HG02571 (cell line): Measurements from ENCODE around the gene PIK3C2G.

Experiments
- ATAC-seq: cut with Tn5 transposase; IDR thresholded peaks from one replicate; pipeline ENCODE4 v1.9.1; 2021; ENCODE audit warnings: mild to moderate bottlenecking, moderate library complexity; ENCODE audit not compliant: unreplicated experiment

The PIK3C2G gene

GRCh38 chr12:18411453-18411852 is 150.1 kb downstream of the PIK3C2G start:
- no peak for ATAC-seq

DNA sequence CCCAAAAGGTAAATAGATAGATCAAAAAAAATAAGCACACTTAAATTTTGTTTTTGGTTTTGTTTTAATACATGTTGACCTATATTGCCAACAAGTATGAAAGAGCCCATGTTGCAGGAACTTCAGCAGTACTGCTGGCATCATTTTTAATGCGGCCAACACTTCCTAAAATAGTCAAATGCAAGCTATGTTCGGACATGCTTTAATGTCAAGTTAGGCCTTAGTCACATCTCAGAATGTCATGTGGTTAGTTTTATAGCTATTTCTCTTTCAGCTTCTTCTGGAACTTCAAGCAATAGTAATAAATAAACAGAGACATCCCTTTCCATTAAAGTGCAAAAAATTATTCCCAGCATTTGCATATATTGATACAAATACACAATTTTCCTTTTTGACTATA is 153.4 kb downstream of the PIK3C2G start:
- no peak for ATAC-seq

GRCh38 chr12:18415227-18415626 is 153.9 kb downstream of the PIK3C2G start:
- no peak for ATAC-seq

GRCh38 chr12:18416412-18416811 is 155.1 kb downstream of the PIK3C2G start:
- no peak for ATAC-seq

DNA sequence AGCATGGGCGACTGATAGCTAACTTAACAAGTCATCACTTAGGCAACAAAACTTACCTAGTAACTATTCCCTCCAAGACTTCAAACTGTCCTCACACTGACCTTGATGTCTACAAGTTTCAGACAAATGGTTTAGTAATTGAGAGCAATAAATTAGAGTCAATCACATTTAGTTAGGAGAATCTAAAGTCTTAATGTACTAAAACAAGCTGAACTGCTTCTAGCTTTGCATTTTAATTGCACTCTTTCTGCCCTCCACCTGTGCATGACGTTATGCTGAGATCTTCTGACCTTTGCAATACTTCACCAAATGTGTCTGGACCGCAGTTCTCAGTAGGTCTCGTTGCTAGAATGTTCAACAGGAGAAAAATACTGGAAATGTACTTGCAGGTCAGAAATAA is 158.0 kb downstream of the PIK3C2G start:
- no peak for ATAC-seq

GRCh38 chr12:18421867-18422266 is 160.5 kb downstream of the PIK3C2G start:
- ATAC-seq: no peak

DNA sequence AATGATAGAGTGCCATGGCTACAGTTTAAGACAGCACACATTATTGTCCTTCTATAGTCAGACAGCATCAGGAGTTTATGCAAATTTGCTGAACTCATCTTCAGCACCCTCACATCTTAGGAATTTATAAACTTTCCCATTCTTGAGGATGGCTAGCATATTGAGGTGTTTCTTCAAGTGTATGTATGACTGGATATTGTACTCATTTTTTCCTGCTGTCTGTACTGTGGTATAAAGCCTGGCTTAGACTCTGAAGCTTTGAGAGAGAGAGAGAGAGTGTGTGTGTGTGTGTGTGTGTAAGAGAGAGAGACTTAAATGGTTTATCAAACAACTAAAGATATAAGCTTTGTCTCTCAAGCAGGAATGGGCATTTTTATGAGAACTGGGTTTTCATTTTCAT is 161.6 kb downstream of the PIK3C2G start:
- ATAC-seq: no peak

- ATAC-seq: no peak
Measured at GRCh38 chr12:18424857-18425256, 163.5 kb downstream of the PIK3C2G start.

GRCh38 chr12:18427520-18427919 is 166.2 kb downstream of the PIK3C2G start:
- ATAC-seq: no peak

DNA sequence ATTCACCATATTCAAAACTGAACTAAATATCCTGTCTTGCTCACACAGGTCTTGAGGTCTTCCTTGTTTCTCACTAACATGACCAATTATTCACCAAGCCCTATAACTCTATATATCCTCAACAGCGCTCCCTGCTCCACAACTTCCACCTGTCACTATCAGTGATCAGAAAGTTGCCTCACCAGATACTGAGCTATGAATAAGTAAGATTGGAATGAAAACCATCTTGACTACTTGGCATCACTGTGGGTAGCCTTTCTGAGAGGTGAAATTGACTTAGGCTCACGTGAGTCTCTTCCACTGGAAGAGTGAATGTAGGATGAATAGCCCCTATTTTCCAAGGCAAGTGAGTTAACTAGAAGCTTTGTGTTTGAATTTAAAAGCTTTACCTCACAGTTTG is 167.1 kb downstream of the PIK3C2G start:
- ATAC-seq: no peak

- ATAC-seq: no peak
Measured at GRCh38 chr12:18429366-18429765, 168.0 kb downstream of the PIK3C2G start.

DNA sequence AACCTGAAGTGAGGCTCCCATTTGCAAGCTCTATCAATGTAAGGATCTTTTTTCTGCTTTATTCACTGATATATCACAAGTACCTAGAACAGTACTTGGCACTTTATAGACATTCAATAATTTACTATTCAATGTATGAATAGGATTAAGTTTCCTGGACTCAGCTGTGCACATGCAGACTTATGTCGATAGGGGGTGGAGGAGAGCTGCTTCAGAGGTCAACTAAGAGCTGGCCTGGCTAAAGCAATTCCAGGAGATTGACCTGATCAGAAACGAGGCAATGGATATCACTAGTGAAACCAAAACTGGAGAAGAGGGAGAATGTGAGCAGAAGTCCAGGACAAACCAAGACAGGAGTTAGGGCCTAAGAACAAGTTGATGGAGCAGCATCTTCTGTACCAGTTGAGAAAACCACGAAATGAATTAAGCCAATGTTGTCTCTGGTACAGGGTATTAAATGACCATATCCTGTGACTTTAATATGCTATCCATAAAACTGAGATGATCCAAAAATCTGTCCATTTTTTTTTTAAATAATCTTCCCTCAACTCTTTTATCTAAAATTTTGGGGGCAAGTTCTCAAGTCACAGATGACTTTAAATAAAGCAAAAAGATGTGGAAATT is 169.2 kb downstream of the PIK3C2G start:
- no peak for ATAC-seq

DNA sequence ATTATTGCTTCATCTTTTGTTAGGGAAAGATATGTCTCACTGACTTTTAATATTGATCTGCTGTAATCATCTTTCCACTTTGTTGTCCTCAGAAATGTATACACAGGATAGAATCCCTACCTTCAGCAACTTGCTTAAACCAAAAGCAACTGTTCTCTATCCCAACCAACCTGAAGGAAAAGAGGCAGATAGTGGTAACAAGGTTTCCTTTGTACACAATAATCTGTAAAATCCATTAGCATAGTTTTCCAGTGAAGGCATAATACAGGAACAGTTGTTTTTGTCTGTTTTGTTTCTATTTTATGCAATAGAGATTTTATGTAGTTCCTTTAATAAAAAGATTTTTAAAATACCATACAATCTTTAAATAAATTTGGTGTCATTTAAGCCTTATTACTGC is 170.5 kb downstream of the PIK3C2G start:
- ATAC-seq: no peak

DNA sequence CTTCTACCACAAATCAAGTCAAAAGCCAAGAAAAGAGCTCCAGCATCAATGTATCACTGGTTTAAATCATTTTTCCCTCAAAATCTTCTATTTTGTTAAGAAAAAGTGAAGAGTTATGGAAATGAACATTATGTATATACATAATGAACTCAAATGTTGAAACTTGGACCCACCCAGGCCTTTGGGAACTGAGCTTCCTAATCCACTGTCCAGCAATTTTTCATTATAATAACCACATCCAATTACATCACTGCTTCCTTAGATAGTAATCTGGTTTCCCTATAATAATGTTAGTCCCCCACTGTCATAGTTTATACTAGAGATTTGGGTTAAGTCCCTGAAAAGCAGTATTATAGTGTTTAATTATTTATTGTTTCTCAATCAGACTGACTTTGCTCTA is 170.9 kb downstream of the PIK3C2G start:
- ATAC-seq: no peak

DNA sequence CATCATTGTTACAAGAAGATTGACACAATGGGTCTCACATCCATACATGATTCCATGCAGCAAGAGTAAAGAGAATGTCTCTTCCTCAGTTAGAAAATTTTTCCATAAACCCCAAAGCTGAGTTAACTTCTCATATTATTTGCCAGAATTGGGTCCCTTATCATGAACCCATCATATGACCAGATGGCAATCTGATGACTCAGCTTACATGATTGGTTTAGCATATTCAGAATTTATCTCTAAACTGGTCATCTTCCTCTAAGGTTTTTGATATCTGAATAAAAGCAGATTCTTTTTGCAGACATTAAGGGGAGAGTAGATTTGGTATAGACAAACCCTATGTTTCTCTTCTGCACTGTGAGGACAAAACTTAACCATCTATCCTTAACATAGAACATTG is 174.9 kb downstream of the PIK3C2G start:
- no peak for ATAC-seq

- no peak for ATAC-seq
Measured at GRCh38 chr12:18439541-18439940, 178.2 kb downstream of the PIK3C2G start.

DNA sequence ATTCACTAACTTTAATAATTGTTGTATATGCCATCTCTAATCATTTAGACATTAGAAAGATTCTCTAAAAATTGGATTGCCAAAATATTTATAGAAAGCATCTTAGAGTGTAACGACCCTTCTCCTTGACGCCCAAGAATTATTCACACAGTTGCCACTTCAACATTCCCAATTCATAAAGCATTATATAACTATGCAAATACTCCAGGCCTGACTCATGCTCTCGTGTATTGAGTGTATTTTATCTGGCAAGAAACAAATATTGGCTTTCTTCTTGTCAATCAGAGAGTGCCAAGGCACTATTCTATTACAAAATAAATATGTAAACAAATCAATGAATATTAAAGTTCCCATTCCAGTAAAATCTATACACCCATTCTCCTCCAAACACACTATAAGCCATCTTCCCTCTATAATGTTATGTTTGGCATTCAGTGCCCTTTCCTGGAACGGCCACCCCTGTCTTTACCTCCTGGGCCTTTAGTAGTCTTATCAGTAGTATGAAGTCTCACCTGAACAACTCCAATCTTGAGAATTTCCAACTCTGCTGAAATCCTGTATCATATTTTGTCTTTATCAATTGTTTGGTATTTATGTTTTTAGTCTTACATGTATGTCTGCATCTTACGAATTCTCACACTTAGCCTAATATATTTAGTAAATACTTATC is 182.6 kb downstream of the PIK3C2G start:
- ATAC-seq: no peak

DNA sequence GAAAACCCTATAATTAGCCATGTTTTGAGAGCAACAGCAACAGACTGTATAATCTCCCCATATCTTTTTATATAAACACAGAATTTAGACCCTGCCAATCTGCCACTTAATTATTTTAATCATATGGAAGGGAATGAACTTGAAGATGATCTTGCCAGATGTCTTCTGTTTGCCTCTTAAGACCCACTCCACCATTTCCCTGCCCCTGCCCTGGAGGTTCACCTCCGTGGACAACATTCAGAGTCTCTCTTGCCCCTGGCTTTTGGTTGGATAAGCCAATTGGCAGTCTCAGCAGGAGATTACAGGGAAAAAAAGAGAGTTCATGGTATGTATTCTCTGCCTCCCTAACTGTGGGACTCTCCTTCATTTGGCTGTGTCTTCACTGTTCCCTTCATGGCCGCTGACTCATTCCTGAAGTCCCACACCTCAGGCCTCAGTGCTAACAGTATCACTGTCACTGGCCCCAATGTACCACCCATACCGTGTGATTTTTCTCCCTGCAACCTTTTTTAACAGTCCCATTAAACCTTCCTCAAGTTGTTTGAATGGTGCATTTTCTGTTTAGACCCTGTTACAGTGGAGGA is 184.8 kb downstream of the PIK3C2G start:
- ATAC-seq: no peak

DNA sequence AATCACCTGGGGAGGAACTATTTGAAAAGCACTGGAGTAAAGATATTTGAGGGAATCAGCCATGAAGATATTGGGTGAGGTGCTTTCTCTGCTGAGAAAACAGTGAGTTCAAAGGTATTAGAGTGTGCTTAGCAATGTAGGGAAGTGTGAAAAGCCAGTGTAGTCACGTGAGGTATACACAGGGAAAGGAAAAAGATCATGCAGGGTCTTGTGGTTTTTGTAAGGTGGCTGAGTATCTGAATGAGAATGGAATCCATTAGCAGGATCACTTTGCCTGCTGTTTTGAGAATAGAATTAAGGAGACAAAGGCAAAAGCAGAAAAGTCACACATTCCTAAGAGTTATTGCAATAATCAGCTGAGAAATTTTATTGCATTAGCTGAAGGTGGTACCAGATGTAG is 193.0 kb downstream of the PIK3C2G start:
- no peak for ATAC-seq

DNA sequence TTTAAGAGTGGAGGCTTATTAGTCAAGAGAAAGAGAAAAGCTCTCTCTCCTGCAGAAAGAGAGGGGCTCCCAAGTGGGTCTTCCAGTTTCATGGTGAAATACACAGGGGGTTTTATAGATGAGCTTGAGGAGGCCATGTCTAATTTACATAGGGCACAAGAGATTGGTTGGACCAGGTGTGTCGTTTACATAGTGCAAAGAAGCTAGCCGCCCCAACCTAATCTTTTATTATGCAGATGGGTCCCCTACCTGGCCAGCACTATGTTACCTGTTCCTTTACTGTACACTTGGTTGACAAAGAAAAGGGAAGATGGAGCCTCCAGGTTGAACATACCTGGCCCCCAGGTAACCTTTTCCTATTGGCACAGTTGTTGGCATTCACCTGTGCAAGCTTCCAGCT is 195.0 kb downstream of the PIK3C2G start:
- no peak for ATAC-seq

DNA sequence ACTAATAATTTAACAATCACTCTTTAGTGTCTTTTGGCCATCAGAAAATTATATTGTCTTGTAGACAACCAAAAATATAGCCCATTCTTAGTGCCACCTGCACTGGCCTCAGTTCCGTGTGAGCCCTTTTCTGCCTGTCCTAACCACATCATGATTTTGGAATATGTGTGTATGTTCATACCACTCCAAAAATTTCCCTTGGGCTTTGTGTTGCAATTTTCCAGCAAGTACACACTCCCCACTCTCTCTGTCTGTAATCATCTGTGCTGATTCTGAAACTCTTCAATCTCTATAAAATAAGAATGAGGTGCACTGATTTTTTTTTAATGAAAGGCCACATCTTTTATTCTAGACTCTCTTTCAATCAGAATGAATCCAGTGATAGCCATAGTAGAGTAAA is 196.0 kb downstream of the PIK3C2G start:
- ATAC-seq: no peak

GRCh38 chr12:18461758-18462157 is 200.4 kb downstream of the PIK3C2G start:
- ATAC-seq: no peak

DNA sequence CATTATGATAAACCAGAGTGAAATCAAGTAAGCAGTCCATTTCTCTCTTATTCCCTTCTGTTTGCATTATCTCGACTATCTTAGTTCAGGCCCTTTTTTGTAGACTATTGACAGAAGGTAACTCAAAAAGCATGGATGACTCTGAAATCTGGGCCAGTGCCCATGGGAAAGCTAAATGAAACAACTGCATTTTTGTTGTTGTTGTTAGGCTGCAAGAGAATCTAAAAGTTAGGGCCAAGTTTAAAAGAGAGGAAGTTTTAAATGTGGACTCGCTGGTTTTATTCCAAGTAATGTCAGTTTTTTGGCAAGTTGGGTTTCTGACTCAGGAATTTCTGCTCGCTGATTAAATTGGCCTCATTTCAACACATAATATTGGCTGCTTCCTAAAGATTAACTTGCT is 201.1 kb downstream of the PIK3C2G start:
- no peak for ATAC-seq
